GM12878 (cell line): Measurements from ENCODE around the gene CTNNA3. TPM values are rescaled to one million over a fixed set of nuclear protein-coding genes. Genes with fewer than 3 reads are reported as not detected.

Experiments used
- ATAC-seq: fragments of 200-7000 bp; cut with Tn5 transposase; 3 replicates; pipeline ENCODE4 v1.9.1; 2020; ENCODE audit warnings: mild to moderate bottlenecking, moderate library complexity
- BruUV-seq: library from RNA; stranded (reverse); fragments of 400-500 nt; replicated peaks from 2 replicates; lab custom pipeline; 2021; lab: Mats Ljungman, UMichigan
- CTCF ChIA-PET: fragments of 300-600 bp; sonication (Branson Sonifier 250); formaldehyde crosslinking; extraction: SDS; loops from one replicate; lab custom pipeline; 2021; ENCODE audit warnings: inconsistent platforms; lab: Yijun Ruan, JAX
- POLR2A ChIA-PET: fragments of 350-600 bp; formaldehyde crosslinking; extraction: SDS; loops from one replicate; lab custom pipeline; 2021; ENCODE audit warnings: inconsistent platforms; lab: Charles Lee
- RAD21 ChIA-PET: fragments of 300-600 bp; sonication (Branson Sonifier 250); formaldehyde crosslinking; loops from one replicate; lab custom pipeline; 2023; ENCODE audit warnings: antibody characterized with exemption; ENCODE audit not compliant: unreplicated experiment; lab: Charles Lee
- SMC1A ChIA-PET: fragments of 300-600 bp; sonication (Branson Sonifier 250); formaldehyde crosslinking; loops from one replicate; lab custom pipeline; 2023; ENCODE audit not compliant: unreplicated experiment, uncharacterized antibody; lab: Charles Lee
- DNase-seq: peaks from one replicate; pipeline ENCODE4 v3.0.0-alpha.2; 2011; ENCODE audit warnings: low read depth, low spot score
- FAIRE-seq: peaks from 3 replicates; lab custom pipeline; 2011; peaks lifted over from hg19 to GRCh38; lab: Jason Lieb, UNC
- H2AFZ ChIP-seq: 2 replicates; pipeline ENCODE4 v1.6.0; 2011; ENCODE audit warnings: low read depth, low read length, control low read depth; ENCODE audit not compliant: control insufficient read depth
- H3K27ac ChIP-seq: 2 replicates; pipeline ENCODE4 v1.5.1; 2011; ENCODE audit warnings: control low read depth; ENCODE audit not compliant: control insufficient read depth, insufficient read depth
- H3K27me3 ChIP-seq, 2 experiments: replicated peaks in 1 of 2; 2 replicates each; pipeline versions ENCODE4 v1.6.0 to v1.6.1; 2011; ENCODE audit warnings: low read length in 1 of 2; ENCODE audit not compliant: control insufficient read depth in 2 of 2, insufficient read depth in 2 of 2
- H3K36me3 ChIP-seq, 2 experiments: 2 replicates each; pipeline ENCODE4 v1.5.1; 2011; ENCODE audit warnings: low read length in 1 of 2; ENCODE audit not compliant: control insufficient read depth in 2 of 2, insufficient read depth in 2 of 2
- H3K4me1 ChIP-seq: 2 replicates; pipeline ENCODE4 v1.6.1; 2011; ENCODE audit warnings: mild to moderate bottlenecking, low read length, moderate library complexity, mixed read lengths; ENCODE audit not compliant: control insufficient read depth, insufficient read depth
- H3K4me2 ChIP-seq: 2 replicates; pipeline ENCODE4 v1.6.0; 2011; ENCODE audit warnings: control low read depth; ENCODE audit not compliant: control insufficient read depth, insufficient read depth
- H3K4me3 ChIP-seq: fragments of 200-600 bp; sonication (generic); 2 replicates; pipeline ENCODE4 v1.5.1; 2016
- H3K79me2 ChIP-seq: 2 replicates; pipeline ENCODE4 v1.6.0; 2011; ENCODE audit warnings: low read length; ENCODE audit not compliant: control insufficient read depth, insufficient read depth
- H3K9ac ChIP-seq: 2 replicates; pipeline ENCODE4 v1.8.0; 2011; ENCODE audit warnings: low read length, control low read depth, mixed read lengths; ENCODE audit not compliant: control insufficient read depth, insufficient read depth
- H3K9me3 ChIP-seq: replicated peaks from 3 replicates; pipeline ENCODE4 v1.5.1; 2011; ENCODE audit warnings: mild to moderate bottlenecking, low read length; ENCODE audit not compliant: control insufficient read depth, insufficient read depth
- H4K20me1 ChIP-seq: 2 replicates; pipeline ENCODE4 v1.6.0; 2011; ENCODE audit not compliant: control insufficient read depth, insufficient read depth
- BMI1 ChIP-seq: fragments of 450-650 bp; IDR thresholded peaks from 2 replicates; pipeline ENCODE4 v1.6.1; 2016; ENCODE audit warnings: mild to moderate bottlenecking, moderate library complexity, borderline replicate concordance
- BRCA1 ChIP-seq: IDR thresholded peaks from 2 replicates; pipeline ENCODE4 v1.6.1; 2011; ENCODE audit warnings: low read depth, low read length, improper control_type of control experiment
- CBX5 ChIP-seq: sonication (generic); IDR thresholded peaks from 2 replicates; pipeline ENCODE4 v1.6.1; 2016; ENCODE audit warnings: low read depth, moderate library complexity, mild to moderate bottlenecking, inconsistent platforms
- FOS ChIP-seq: IDR thresholded peaks from 3 replicates; pipeline ENCODE4 v1.6.1; 2011; ENCODE audit warnings: borderline replicate concordance; ENCODE audit not compliant: insufficient read length; ENCODE audit errors: extremely low read depth
- IKZF1 ChIP-seq: fragments of 450-650 bp; conservative IDR thresholded peaks from 2 replicates; pipeline ENCODE4 v1.6.1; 2017; ENCODE audit warnings: antibody characterized with exemption, mild to moderate bottlenecking
- NR2C1 ChIP-seq: fragments of 450-650 bp; IDR thresholded peaks from 2 replicates; pipeline ENCODE4 v1.6.1; 2017; ENCODE audit warnings: antibody characterized with exemption, mild to moderate bottlenecking, moderate library complexity
- RUNX3 ChIP-seq: IDR thresholded peaks from 2 replicates; pipeline ENCODE4 v1.6.1; 2012; ENCODE audit warnings: low read length, inconsistent platforms
- SMAD5 ChIP-seq: IDR thresholded peaks from 2 replicates; pipeline ENCODE4 v1.6.1; 2016; ENCODE audit warnings: antibody characterized with exemption, low read depth
- SPI1 ChIP-seq: IDR thresholded peaks from 2 replicates; pipeline ENCODE4 v1.6.1; 2011; ENCODE audit warnings: low read depth, mild to moderate bottlenecking, low read length, moderate library complexity, borderline replicate concordance; ENCODE audit not compliant: insufficient read depth
- TARDBP ChIP-seq: IDR thresholded peaks from 2 replicates; pipeline ENCODE4 v1.6.1; 2016; ENCODE audit warnings: borderline replicate concordance
- TCF3 ChIP-seq: IDR thresholded peaks from 2 replicates; pipeline ENCODE4 v1.6.1; 2012; ENCODE audit warnings: low read depth, mild to moderate bottlenecking, low read length, borderline replicate concordance; ENCODE audit not compliant: insufficient read depth
- ZBED1 ChIP-seq: IDR thresholded peaks from 2 replicates; pipeline ENCODE4 v1.6.1; 2016; ENCODE audit warnings: borderline replicate concordance
- WGBS: methylation state at CpG from one replicate; pipeline ENCODE4 v1.1.6; 2016; ENCODE audit warnings: low lambda C conversion rate; ENCODE audit not compliant: insufficient replicate concordance, insufficient coverage; ENCODE audit errors: missing lambda C conversion rate; 5-methylcytosine and 5-hydroxymethylcytosine counted together
- in situ Hi-C: fragments of 300-500 bp; cut with MboI; formaldehyde crosslinking; loops from 9 replicates; pipeline ENCODE4 v1.14.3; 2018; ENCODE audit warnings: mixed read lengths
- intact Hi-C: fragments of 100-400 bp; cut with micrococcal nuclease; formaldehyde crosslinking; loops from one replicate; pipeline ENCODE4 v1.14.2; 2022; ENCODE audit not compliant: unreplicated experiment
- polyA plus RNA-seq, 11 experiments: library from polyadenylated mRNA; depleted of rRNA in 4 of 11; unstranded in 6 of 11; stranded (reverse) in 5 of 11; fragments of >200 nt; fragmentation: Nextera tagmentation in 4 of 11; fragmentation: Illumina TruSeq in 1 of 11; extraction: Ambion mirVana in 4 of 11; extraction: Trizol in 1 of 11; gene quantifications; 1 replicate in 1 of 11; 2 replicates in 10 of 11; pipeline versions ENCODE4 v1.2.1 to v1.2.3, GENCODE V29; 2011 to 2016; ENCODE audit warnings: inconsistent platforms in 2 of 11, missing spikeins in 2 of 11, low read depth in 1 of 11
- total RNA-seq, 4 experiments: library from RNA; depleted of rRNA in 3 of 4; stranded (reverse); fragments of >200 nt in 3 of 4; fragmentation: Illumina TruSeq in 1 of 4; extraction: Trizol in 1 of 4; gene quantifications; 2 replicates each; pipeline versions ENCODE4 v1.2.1 to v1.2.3, GENCODE V29; 2013 to 2021
- TF ChIP-seq, protein P1 (sequence below): fragments of 450-650 bp; formaldehyde crosslinking; IDR thresholded peaks from 2 replicates; pipeline ENCODE4 v1.4.0; 2020; ENCODE audit warnings: mild to moderate bottlenecking, moderate library complexity
- TF ChIP-seq, protein P2 (sequence below): IDR thresholded peaks from 2 replicates; pipeline ENCODE4 v1.6.1; 2012; ENCODE audit warnings: low read length, inconsistent platforms

Gene CTNNA3
- total and polyA plus RNA-seq, 10 of the 15 experiments (the other 5 are each of a cell fraction or from before 2014, with no cell fraction given), result under 0.01 to 4.5 (median 0.22) TPM; not detected in 2

DNA sequence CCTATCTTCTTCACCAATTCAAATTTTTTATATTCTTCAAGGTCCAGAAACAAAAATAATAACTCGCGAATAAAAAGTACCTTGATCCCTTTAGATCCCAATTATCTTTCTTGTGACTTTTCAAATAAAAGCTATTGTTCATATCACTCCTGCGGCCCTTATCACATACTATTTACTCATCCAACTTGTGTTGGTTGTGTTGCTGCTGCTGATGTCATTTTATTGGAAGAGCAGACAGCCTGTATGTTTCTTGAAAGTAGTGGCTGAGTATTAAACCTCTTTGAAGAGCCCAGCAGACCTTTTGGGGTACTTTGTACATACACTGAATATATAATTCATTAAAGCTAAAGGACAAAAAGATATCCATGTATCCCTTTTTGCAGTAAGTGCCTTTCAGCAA, 231.7 kb downstream of the CTNNA3 start:
- ChIA-PET CTCF (no interaction called here), SMC1A (interaction anchor here (1.2 to 1.3 kb wide), 3 partner anchors 9 to 14 kb away, joined by 3 read pairs; no protein-coding TSS in a partner anchor), POLR2A (no interaction called here), RAD21 (no interaction called here)
- in situ Hi-C loops, result no loop called here
- intact Hi-C loops, result no loop called here
- Histone ChIP-seq H2AFZ (no peak overlapping the region), H3K4me1 (no peaks in the 10 kb centered on the region), H3K79me2 (no peaks in the 10 kb centered on the region), H3K9ac (no peak overlapping the region), H3K4me3 (no peak overlapping the region), H3K9me3 (no peaks in the 10 kb centered on the region), H3K27me3 (no peaks in the 10 kb centered on the region), H3K27ac (no peak overlapping the region), H3K36me3 (no peaks in the 10 kb centered on the region), H4K20me1 (no peaks in the 10 kb centered on the region), H3K4me2 (no peak overlapping the region)
- ATAC-seq (no peak), FAIRE-seq (no peak), DNase-seq (no peak)
- BruUV-seq, result no TSS peak
- TF ChIP-seq TARDBP, result no peak
- TF ChIP-seq BRCA1, result no peak
- TF ChIP-seq FOS, result no peak
- no peak for TF ChIP-seq TCF3
- no peak for TF ChIP-seq RUNX3
- TF ChIP-seq, protein P1, sequence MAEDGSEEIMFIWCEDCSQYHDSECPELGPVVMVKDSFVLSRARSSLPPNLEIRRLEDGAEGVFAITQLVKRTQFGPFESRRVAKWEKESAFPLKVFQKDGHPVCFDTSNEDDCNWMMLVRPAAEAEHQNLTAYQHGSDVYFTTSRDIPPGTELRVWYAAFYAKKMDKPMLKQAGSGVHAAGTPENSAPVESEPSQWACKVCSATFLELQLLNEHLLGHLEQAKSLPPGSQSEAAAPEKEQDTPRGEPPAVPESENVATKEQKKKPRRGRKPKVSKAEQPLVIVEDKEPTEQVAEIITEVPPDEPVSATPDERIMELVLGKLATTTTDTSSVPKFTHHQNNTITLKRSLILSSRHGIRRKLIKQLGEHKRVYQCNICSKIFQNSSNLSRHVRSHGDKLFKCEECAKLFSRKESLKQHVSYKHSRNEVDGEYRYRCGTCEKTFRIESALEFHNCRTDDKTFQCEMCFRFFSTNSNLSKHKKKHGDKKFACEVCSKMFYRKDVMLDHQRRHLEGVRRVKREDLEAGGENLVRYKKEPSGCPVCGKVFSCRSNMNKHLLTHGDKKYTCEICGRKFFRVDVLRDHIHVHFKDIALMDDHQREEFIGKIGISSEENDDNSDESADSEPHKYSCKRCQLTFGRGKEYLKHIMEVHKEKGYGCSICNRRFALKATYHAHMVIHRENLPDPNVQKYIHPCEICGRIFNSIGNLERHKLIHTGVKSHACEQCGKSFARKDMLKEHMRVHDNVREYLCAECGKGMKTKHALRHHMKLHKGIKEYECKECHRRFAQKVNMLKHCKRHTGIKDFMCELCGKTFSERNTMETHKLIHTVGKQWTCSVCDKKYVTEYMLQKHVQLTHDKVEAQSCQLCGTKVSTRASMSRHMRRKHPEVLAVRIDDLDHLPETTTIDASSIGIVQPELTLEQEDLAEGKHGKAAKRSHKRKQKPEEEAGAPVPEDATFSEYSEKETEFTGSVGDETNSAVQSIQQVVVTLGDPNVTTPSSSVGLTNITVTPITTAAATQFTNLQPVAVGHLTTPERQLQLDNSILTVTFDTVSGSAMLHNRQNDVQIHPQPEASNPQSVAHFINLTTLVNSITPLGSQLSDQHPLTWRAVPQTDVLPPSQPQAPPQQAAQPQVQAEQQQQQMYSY, result no peak
- no peak for TF ChIP-seq CBX5
- no peak for TF ChIP-seq BMI1
- TF ChIP-seq ZBED1, result no peak
- no peak for TF ChIP-seq IKZF1
- TF ChIP-seq NR2C1, result no peak
- no peak for TF ChIP-seq SMAD5
- no peak for TF ChIP-seq SPI1
- TF ChIP-seq, protein P2, sequence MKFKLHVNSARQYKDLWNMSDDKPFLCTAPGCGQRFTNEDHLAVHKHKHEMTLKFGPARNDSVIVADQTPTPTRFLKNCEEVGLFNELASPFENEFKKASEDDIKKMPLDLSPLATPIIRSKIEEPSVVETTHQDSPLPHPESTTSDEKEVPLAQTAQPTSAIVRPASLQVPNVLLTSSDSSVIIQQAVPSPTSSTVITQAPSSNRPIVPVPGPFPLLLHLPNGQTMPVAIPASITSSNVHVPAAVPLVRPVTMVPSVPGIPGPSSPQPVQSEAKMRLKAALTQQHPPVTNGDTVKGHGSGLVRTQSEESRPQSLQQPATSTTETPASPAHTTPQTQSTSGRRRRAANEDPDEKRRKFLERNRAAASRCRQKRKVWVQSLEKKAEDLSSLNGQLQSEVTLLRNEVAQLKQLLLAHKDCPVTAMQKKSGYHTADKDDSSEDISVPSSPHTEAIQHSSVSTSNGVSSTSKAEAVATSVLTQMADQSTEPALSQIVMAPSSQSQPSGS, result no peak
- 33% methylated on average over 3 of the region's 3 CpGs for WGBS
